HepG2 (cell line): ENCODE data around the gene MSL2. TPM values are rescaled to one million over a fixed set of nuclear protein-coding genes. Genes with fewer than 3 reads are reported as not detected.

ENCODE experiments used
- ATAC-seq: fragments of 200-7000 bp; cut with Tn5 transposase; 3 replicates; pipeline ENCODE4 v1.9.1; 2020; ENCODE audit warnings: mild to moderate bottlenecking, moderate library complexity
- BruUV-seq: library from RNA; stranded (reverse); fragments of 400-500 nt; replicated peaks from 2 replicates; lab custom pipeline; 2021; lab: Mats Ljungman, UMichigan
- CTCF ChIA-PET: fragments of 300-600 bp; formaldehyde crosslinking; extraction: SDS; loops from one replicate; lab custom pipeline; 2021; ENCODE audit warnings: low total read pairs, inconsistent platforms, low intra/inter-chr PET ratio; lab: Yijun Ruan, JAX
- POLR2A ChIA-PET: fragments of 350-600 bp; sonication (Branson Sonifier 250); formaldehyde crosslinking; loops from one replicate; lab custom pipeline; 2020; ENCODE audit warnings: antibody characterized with exemption, inconsistent platforms; lab: Yijun Ruan, JAX
- DNase-seq: peaks from one replicate; pipeline ENCODE4 v3.0.0-alpha.2; 2015; ENCODE audit warnings: low spot score
- FAIRE-seq: peaks from 3 replicates; lab custom pipeline; 2011; peaks lifted over from hg19 to GRCh38; lab: Jason Lieb, UNC
- H2AFZ ChIP-seq: one replicate; pipeline ENCODE4 v1.6.1; 2011; ENCODE audit warnings: low read length, inconsistent platforms
- H3K27ac ChIP-seq: fragments of 300-600 bp; 3 replicates; pipeline ENCODE4 v1.8.0; 2011; ENCODE audit warnings: mixed run types, mild to moderate bottlenecking, mixed read lengths, low read length, inconsistent platforms; ENCODE audit not compliant: insufficient read depth; ENCODE audit errors: extremely low read length
- H3K27me3 ChIP-seq, 2 experiments: fragments of 200-600 bp in 1 of 2; 2 replicates in 1 of 2; 3 replicates in 1 of 2; pipeline versions ENCODE4 v1.6.0 to v1.8.0; 2011; ENCODE audit warnings: low read length in 2 of 2, mild to moderate bottlenecking in 2 of 2, moderate library complexity in 2 of 2, inconsistent platforms in 1 of 2; ENCODE audit not compliant: insufficient read depth in 2 of 2, control insufficient read depth in 1 of 2
- H3K36me3 ChIP-seq, 2 experiments: fragments of 200-600 bp in 1 of 2; replicated peaks in 1 of 2; 2 replicates in 1 of 2; 3 replicates in 1 of 2; pipeline versions ENCODE4 v1.5.1 to v1.8.0; 2011; ENCODE audit warnings: low read length in 2 of 2, inconsistent platforms in 1 of 2; ENCODE audit not compliant: insufficient read depth in 2 of 2, control insufficient read depth in 1 of 2
- H3K4me1 ChIP-seq: 2 replicates; pipeline ENCODE4 v1.5.1; 2012; ENCODE audit warnings: low read length, inconsistent platforms; ENCODE audit not compliant: insufficient read depth
- H3K4me2 ChIP-seq: 2 replicates; pipeline ENCODE4 v1.6.0; 2011; ENCODE audit warnings: low read depth, low read length, inconsistent platforms
- H3K4me3 ChIP-seq, 3 experiments: fragments of 200-600 bp in 1 of 3; sonication (generic), shearing (Covaris generic) in 1 of 3; replicated peaks in 1 of 3; 2 replicates each; pipeline ENCODE4 v1.5.1; 2011 to 2016; ENCODE audit warnings: low read length in 3 of 3, inconsistent platforms in 2 of 3, low read depth in 2 of 3, mild to moderate bottlenecking in 2 of 3, control low read depth in 1 of 3, mixed read lengths in 1 of 3; ENCODE audit not compliant: insufficient read depth in 1 of 3
- H3K79me2 ChIP-seq: one replicate; pipeline ENCODE4 v1.6.1; 2011; ENCODE audit warnings: low read length, inconsistent platforms; ENCODE audit not compliant: insufficient read depth
- H3K9ac ChIP-seq: 2 replicates; pipeline ENCODE4 v1.6.0; 2011; ENCODE audit warnings: mild to moderate bottlenecking, low read depth, low read length, inconsistent platforms; ENCODE audit not compliant: insufficient read depth
- H3K9me3 ChIP-seq: 2 replicates; pipeline ENCODE4 v1.5.1; 2012; ENCODE audit warnings: mild to moderate bottlenecking, low read length
- H4K20me1 ChIP-seq: 2 replicates; pipeline ENCODE4 v1.6.0; 2011; ENCODE audit warnings: inconsistent platforms, mild to moderate bottlenecking, low read length, moderate library complexity; ENCODE audit not compliant: insufficient read depth
- FOXP1 ChIP-seq, 2 experiments: fragments of 450-650 bp in 1 of 2; IDR thresholded peaks; 2 replicates each; pipeline ENCODE4 v1.6.1; 2017 to 2018; ENCODE audit warnings: antibody characterized with exemption in 1 of 2
- HNF4G ChIP-seq, 2 experiments: sonication (generic) in 1 of 2; formaldehyde crosslinking in 1 of 2; IDR thresholded peaks; 2 replicates each; pipeline versions ENCODE4 v1.4.0 to v1.6.1; 2011 to 2020; ENCODE audit warnings: borderline replicate concordance in 2 of 2, low read depth in 2 of 2, mild to moderate bottlenecking in 2 of 2, low read length in 1 of 2, missing genetic modification reagents in 1 of 2, moderate library complexity in 1 of 2
- PAXIP1 ChIP-seq: sonication (generic); formaldehyde crosslinking; conservative IDR thresholded peaks from 2 replicates; pipeline ENCODE4 v1.4.0; 2020; ENCODE audit warnings: mild to moderate bottlenecking, missing genetic modification reagents, moderate library complexity
- RXRB ChIP-seq: IDR thresholded peaks from 2 replicates; pipeline ENCODE4 v1.6.1; 2016; ENCODE audit warnings: borderline replicate concordance, missing genetic modification reagents, missing compliant biosample characterization
- SMARCE1 ChIP-seq: fragments of 450-650 bp; IDR thresholded peaks from 2 replicates; pipeline ENCODE4 v1.6.1; 2017; ENCODE audit warnings: borderline replicate concordance
- SOX13 ChIP-seq, 3 experiments: fragments of 450-650 bp in 1 of 3; sonication (generic) in 1 of 3; formaldehyde crosslinking in 1 of 3; IDR thresholded peaks in 2 of 3; conservative IDR thresholded peaks in 1 of 3; 2 replicates each; pipeline versions ENCODE4 v1.5.0 to v1.6.1; 2016 to 2020; ENCODE audit warnings: antibody characterized with exemption in 1 of 3, mild to moderate bottlenecking in 1 of 3, missing compliant biosample characterization in 1 of 3, missing genetic modification reagents in 1 of 3, moderate library complexity in 1 of 3
- ZBTB42 ChIP-seq: sonication (generic); formaldehyde crosslinking; IDR thresholded peaks from 2 replicates; pipeline ENCODE4 v1.5.0; 2020; ENCODE audit warnings: mild to moderate bottlenecking, missing genetic modification reagents
- ZNF329 ChIP-seq: sonication (generic); formaldehyde crosslinking; IDR thresholded peaks from 2 replicates; pipeline ENCODE4 v1.9.0; 2021; ENCODE audit warnings: low read depth, mild to moderate bottlenecking, missing genetic modification reagents
- WGBS: methylation state at CpG from one replicate; pipeline ENCODE4 v1.1.6; 2017; ENCODE audit warnings: low lambda C conversion rate; 5-methylcytosine and 5-hydroxymethylcytosine counted together
- in situ Hi-C: cut with HindIII; loops from 2 replicates; pipeline ENCODE4 v1.10.0; 2017; ENCODE audit warnings: low pct_unique_long_range_greater_than_20kb; ENCODE audit not compliant: extremely low pct_ligation_motif_present
- intact Hi-C: fragments of 100-400 bp; cut with micrococcal nuclease; formaldehyde crosslinking; loops from one replicate; pipeline ENCODE4 v1.10.0; 2022; ENCODE audit not compliant: unreplicated experiment
- polyA plus RNA-seq, 8 experiments: library from polyadenylated mRNA; depleted of rRNA in 3 of 8; stranded (reverse) in 7 of 8; unstranded in 1 of 8; fragments of >200 nt; fragmentation: Illumina TruSeq in 4 of 8; extraction: Trizol in 4 of 8; gene quantifications; 2 replicates each; pipeline versions ENCODE4 v1.2.1 to v1.2.3, GENCODE V29; 2011 to 2016; ENCODE audit warnings: low read depth in 4 of 8, missing spikeins in 1 of 8, mixed read lengths in 1 of 8; ENCODE audit not compliant: insufficient read depth in 1 of 8
- total RNA-seq, 5 experiments: library from RNA; depleted of rRNA; stranded (reverse); fragments of >200 nt; fragmentation: Illumina TruSeq; extraction: Trizol; gene quantifications; 2 replicates each; pipeline ENCODE4 v1.2.3, GENCODE V29; 2016; ENCODE audit warnings: low read depth in 1 of 5
- TF ChIP-seq, protein P1 (sequence below): sonication (generic); formaldehyde crosslinking; IDR thresholded peaks from 2 replicates; pipeline ENCODE4 v1.9.0; 2021; ENCODE audit warnings: missing genetic modification reagents, mild to moderate bottlenecking, borderline replicate concordance
- TF ChIP-seq, protein P2 (sequence below): sonication (generic); formaldehyde crosslinking; IDR thresholded peaks from 2 replicates; pipeline ENCODE4 v1.8.0; 2022; ENCODE audit warnings: mild to moderate bottlenecking, missing genetic modification reagents; ENCODE audit not compliant: insufficient replicate concordance

Gene MSL2
- total and polyA plus RNA-seq, 2 of the 13 experiments (the other 11 are each of a cell fraction or from before 2014, with no cell fraction given): 6.9 to 11.7 TPM

GRCh38 chr3:136239094-136239493 is 43.0 kb upstream of the MSL2 start (continued):
- TF ChIP-seq, protein P1, sequence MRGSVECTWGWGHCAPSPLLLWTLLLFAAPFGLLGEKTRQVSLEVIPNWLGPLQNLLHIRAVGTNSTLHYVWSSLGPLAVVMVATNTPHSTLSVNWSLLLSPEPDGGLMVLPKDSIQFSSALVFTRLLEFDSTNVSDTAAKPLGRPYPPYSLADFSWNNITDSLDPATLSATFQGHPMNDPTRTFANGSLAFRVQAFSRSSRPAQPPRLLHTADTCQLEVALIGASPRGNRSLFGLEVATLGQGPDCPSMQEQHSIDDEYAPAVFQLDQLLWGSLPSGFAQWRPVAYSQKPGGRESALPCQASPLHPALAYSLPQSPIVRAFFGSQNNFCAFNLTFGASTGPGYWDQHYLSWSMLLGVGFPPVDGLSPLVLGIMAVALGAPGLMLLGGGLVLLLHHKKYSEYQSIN (CRISPR knock-in tag): no peak
- TF ChIP-seq, protein P2, sequence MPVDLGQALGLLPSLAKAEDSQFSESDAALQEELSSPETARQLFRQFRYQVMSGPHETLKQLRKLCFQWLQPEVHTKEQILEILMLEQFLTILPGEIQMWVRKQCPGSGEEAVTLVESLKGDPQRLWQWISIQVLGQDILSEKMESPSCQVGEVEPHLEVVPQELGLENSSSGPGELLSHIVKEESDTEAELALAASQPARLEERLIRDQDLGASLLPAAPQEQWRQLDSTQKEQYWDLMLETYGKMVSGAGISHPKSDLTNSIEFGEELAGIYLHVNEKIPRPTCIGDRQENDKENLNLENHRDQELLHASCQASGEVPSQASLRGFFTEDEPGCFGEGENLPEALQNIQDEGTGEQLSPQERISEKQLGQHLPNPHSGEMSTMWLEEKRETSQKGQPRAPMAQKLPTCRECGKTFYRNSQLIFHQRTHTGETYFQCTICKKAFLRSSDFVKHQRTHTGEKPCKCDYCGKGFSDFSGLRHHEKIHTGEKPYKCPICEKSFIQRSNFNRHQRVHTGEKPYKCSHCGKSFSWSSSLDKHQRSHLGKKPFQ (CRISPR knock-in tag): no peak
- no peak for TF ChIP-seq SMARCE1
- TF ChIP-seq, all 625 proteins: peak for 2

DNA sequence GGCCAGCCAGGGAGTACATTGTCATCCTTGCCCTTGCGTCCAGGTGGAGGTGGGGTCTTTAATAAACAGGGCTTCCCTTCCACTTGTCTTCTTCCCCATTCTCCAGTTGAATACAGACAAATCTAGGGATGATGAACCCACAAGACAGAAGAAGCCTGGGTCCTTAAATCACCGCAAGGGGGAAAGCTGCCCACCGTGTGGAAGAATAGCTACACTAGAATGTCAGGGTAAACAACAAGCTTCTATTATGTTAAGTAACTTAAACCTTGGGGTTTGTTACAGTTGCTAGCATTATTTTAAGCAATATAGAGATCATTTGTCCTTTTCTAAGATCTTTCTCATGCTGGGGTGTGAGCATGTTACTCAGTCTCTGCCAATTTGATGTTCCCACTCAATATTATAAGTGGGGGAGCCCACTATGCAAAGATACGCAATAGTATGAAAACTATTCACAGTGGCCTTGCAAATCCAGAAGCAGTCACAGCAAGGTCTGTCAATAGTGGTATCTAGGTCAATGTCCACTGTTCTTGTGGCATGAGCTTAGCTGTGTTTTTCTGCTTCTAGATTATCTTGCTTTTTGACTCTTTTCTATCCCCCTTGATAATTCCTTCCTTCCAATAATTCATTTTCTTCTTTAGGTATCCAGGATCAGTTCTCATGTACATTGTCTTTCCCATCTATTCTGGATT is 42.0 kb upstream of the MSL2 start:
- H3K27ac ChIP-seq: peak overlapping the region; percentile 28
- CTCF ChIA-PET: interaction anchor here (0.9 kb wide), 1 partner anchor 10 kb away, joined by 3 read pairs; no protein-coding TSS in a partner anchor
- TF ChIP-seq SOX13 (IDR thresholded peaks at IDR 0.05) (no peak), SOX13 (CRISPR knock-in tag; conservative IDR thresholded peaks at IDR 0.05 in 1 of 2, IDR thresholded peaks at IDR 0.05 in 1 of 2) (peak in 1 of 2 experiments; percentile 56; a peak in 2 of 4 replicates), RXRB (CRISPR knock-in tag) (peak; percentile 52; the same call in 1 of the 2 replicates), PAXIP1 (peak; percentile 74), FOXP1 (IDR thresholded peaks at IDR 0.05) (no peak), FOXP1 (CRISPR knock-in tag; IDR thresholded peaks at IDR 0.05) (0 out of 2 replicates have a peak, but pooled peaks have one; percentile 8), HNF4G (IDR thresholded peaks at IDR 0.05; ENCODE audit: borderline replicate concordance, low read depth, low read length) (peak; percentile 46), HNF4G (CRISPR knock-in tag; IDR thresholded peaks at IDR 0.05; ENCODE audit: borderline replicate concordance, low read depth) (no peak), ZNF329 (CRISPR knock-in tag) (no peak), ZBTB42 (CRISPR knock-in tag) (no peak)

More for the DNA sequence above, 42.0 kb upstream of the MSL2 start:
- peak; percentile 63 for FAIRE-seq
- ATAC-seq: peak; percentile 90
- WGBS: 0% methylated on average over 4 of the region's 4 CpGs
- Histone ChIP-seq H3K79me2 (no peaks in the 10 kb centered on the region), H3K4me3 (no peak overlapping the region; a peak in 1 of 6 replicates), H3K27me3 (no peaks in the 10 kb centered on the region; a peak in 2 of 5 replicates), H4K20me1 (no peaks in the 10 kb centered on the region), H3K9ac (no peak overlapping the region), H3K4me2 (peak overlapping the region; percentile 61), H3K36me3 (no peaks in the 10 kb centered on the region), H3K4me1 (peaks cover 51% of the 10 kb centered on the region), H3K9me3 (no peaks in the 10 kb centered on the region), H2AFZ (no peak overlapping the region)
- intact Hi-C loops: no loop called here
- BruUV-seq: no TSS peak
- POLR2A ChIA-PET: interaction anchor here (0.7 to 5.3 kb wide), 6 partner anchors 10 to 514 kb away, joined by 3 to 34 read pairs (median 4); partner anchors contain the start of genes MSL2, PCCB and STAG1
- peak; percentile 72 for DNase-seq
- in situ Hi-C loops: no loop called here
